Measurements from ENCODE around the gene PRM3. TPM values are rescaled to one million over a fixed set of nuclear protein-coding genes. Genes with fewer than 3 reads are reported as not detected.

PRM3 gene
- total and polyA plus RNA-seq, 12 donors: not detected

DNA sequence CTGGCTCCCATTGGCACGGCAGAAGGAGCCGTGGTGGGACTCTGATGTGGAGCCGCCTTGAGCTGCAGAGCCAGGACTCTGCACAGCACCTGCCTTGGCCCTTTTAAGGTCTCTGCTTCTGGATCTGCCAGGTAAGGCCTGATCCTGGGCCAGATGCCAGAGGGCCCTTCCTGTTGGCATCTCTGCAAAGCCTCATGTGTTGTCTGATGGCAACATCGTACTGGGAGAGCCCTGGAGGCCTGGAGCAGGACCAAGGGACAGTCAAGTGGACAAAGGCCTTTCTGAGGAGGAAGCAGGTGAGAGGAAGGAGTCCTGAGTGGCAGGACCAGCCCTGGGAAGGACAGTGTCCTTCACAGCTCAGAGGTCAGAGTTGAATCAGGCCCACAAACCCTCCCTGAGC is 43.5 kb downstream of the PRM3 start:
- H3K9me3 ChIP-seq (replicated peaks in 1 of 3): no peaks in the 10 kb centered on the region
- no peaks in the 10 kb centered on the region for H3K36me3 ChIP-seq (replicated peaks in 1 of 2)
- no peak overlapping the region for H3K4me3 ChIP-seq
- peak in 1 of 7 donors; percentile 71 for DNase-seq
- 77 to 100% (median 84%) methylated on average over 2 to 4 of the region's 4 CpGs for WGBS, 4 donors
- H3K4me1 ChIP-seq (replicated peaks in 1 of 2): peaks cover 8 to 31% of the 10 kb centered on the region in 2 donors
- no peaks in the 10 kb centered on the region for H3K27me3 ChIP-seq
- intact Hi-C loops (cut with DNase I): loop anchor here in 1 of 2 donors (10.0 kb wide), 1 partner anchor 65 kb away; no protein-coding TSS in a partner anchor
- no peak overlapping the region for H3K27ac ChIP-seq
- TF ChIP-seq, protein P1, sequence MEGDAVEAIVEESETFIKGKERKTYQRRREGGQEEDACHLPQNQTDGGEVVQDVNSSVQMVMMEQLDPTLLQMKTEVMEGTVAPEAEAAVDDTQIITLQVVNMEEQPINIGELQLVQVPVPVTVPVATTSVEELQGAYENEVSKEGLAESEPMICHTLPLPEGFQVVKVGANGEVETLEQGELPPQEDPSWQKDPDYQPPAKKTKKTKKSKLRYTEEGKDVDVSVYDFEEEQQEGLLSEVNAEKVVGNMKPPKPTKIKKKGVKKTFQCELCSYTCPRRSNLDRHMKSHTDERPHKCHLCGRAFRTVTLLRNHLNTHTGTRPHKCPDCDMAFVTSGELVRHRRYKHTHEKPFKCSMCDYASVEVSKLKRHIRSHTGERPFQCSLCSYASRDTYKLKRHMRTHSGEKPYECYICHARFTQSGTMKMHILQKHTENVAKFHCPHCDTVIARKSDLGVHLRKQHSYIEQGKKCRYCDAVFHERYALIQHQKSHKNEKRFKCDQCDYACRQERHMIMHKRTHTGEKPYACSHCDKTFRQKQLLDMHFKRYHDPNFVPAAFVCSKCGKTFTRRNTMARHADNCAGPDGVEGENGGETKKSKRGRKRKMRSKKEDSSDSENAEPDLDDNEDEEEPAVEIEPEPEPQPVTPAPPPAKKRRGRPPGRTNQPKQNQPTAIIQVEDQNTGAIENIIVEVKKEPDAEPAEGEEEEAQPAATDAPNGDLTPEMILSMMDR (IDR thresholded peaks at IDR 0.05): no peak
- no peak for TF ChIP-seq POLR2A (IDR thresholded peaks at IDR 0.05)

DNA sequence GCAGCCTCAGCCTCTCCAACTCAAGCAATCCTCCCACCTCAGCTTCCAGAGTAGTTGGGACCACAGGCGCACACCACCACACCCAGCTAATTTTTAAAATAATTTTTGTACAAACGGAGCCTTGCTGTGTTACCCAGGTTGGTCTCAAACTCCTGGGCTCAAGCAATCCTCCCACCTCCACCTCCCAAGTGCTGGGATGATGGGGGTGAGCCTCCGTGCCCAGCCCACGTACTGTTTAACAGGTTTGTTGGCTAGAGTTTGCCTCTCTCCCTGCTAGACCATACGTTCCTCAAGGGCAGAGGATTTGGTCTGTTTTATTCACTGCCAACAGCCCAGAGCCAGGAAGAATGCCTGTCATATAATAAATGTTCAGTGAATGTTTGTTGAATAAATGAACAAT is 44.0 kb downstream of the PRM3 start:
- WGBS, 4 donors: 74 to 86% (median 81%) methylated on average over 4 to 5 of the region's 5 CpGs
- TF ChIP-seq POLR2A (IDR thresholded peaks at IDR 0.05): no peak
- TF ChIP-seq, protein P1 (IDR thresholded peaks at IDR 0.05): no peak
- intact Hi-C loops (cut with DNase I): loop anchor here in 1 of 2 donors (10.0 kb wide), 1 partner anchor 65 kb away; no protein-coding TSS in a partner anchor
- H3K4me1 ChIP-seq (replicated peaks in 1 of 2): peaks cover 13 to 36% of the 10 kb centered on the region in 2 donors
- no peaks in the 10 kb centered on the region for H3K27me3 ChIP-seq
- H3K36me3 ChIP-seq (replicated peaks in 1 of 2): no peaks in the 10 kb centered on the region
- no peaks in the 10 kb centered on the region for H3K9me3 ChIP-seq (replicated peaks in 1 of 3)
- no peak for DNase-seq
- H3K4me3 ChIP-seq: no peak overlapping the region
- no peak overlapping the region for H3K27ac ChIP-seq

DNA sequence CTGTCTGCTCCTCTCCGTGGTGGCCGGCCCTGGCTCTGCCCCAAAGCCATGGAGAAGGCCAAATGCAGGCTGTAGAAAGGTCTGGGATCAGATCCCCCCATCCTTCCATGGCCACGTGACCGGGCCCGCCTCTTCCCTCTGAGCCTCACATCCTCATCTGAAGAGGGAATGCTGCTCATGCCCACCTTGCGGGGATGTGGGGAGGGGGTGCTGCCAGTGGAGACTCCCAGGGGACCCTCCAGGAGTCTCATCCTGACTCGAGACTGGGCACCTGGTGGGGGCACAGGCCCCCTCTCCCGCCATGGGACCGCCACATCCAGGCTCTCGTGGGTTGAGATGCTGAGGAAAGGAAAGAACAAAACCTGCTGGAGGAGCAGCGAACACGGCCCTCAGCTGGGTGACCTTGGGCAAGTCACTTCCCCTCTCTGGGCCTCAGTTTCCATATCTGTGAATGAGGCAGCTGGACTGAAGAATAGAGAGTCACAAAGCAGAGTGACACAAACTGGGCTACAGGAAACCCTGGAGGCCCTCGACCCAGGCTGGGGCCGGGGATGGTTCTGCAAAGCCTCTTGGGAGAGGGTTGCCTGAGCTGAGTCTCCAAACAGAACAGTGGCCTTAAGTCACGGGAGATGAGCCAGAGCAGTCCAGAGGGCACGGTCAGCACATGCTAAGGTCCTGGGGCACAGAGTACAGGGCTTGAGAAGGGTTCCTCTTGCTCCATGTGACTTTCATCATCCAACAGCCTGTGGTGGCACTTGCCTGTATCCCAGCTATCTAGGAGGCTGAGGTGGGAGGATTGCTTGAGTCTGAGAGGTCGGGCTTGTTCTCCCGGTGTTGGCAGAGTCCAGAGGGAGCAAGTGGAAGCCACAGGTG is 47.5 kb downstream of the PRM3 start:
- intact Hi-C loops (cut with DNase I): loop anchor here in 1 of 2 donors (10.0 kb wide), 1 partner anchor 61 kb away; no protein-coding TSS in a partner anchor
- Histone ChIP-seq H3K4me1 (replicated peaks in 1 of 2) (peaks cover 11 to 25% of the 10 kb centered on the region in 2 donors), H3K27ac (peak overlapping the region in 1 of 5 donors; percentile 84), H3K9me3 (replicated peaks in 1 of 3) (no peaks in the 10 kb centered on the region), H3K36me3 (replicated peaks in 1 of 2) (no peaks in the 10 kb centered on the region), H3K4me3 (no peak overlapping the region), H3K27me3 (no peaks in the 10 kb centered on the region)
- DNase-seq: no peak
- no peak for TF ChIP-seq POLR2A (IDR thresholded peaks at IDR 0.05)
- TF ChIP-seq, protein P1 (IDR thresholded peaks at IDR 0.05): no peak
- WGBS, 4 donors: 74 to 85% (median 81%) methylated on average over 5 to 18 of the region's 18 CpGs

DNA sequence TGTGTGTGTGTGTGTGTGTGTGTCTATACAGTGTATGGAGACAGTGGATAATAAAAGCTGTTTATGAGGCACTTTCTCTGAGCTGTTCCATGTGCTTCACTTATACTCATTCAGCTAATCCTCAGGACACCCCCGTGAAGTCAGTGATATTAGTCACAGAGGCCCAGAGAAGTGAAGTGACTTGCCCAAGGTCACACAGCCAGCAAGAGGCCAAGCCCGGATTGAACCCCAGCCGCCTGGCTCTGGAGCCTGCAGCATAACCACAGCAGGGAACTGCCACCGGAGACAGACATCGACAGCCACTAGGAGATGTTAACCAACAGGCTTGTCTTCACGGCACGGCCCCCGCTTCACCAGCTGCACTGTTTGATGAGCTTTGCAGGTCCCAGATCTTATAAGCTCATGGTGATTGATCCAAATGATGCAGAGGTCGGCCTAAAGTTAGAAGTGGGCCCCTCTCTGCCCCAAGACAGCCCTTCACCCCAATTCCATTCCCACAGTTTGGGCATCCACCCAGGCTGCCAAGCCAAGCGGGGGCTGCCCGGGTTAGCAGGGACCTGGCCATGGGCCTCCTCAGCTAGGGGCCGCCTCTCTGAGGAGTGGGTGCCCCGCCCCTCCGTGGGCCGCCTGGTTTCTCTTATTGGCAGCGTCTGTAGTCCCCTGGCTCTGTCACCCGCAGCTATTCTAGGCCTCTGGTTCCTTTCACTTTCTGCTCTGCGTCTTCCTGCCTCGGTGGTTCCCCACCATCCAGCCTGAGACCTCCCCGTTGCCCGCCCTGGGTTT is 48.3 kb downstream of the PRM3 start:
- no peaks in the 10 kb centered on the region for H3K9me3 ChIP-seq (replicated peaks in 1 of 3)
- no peaks in the 10 kb centered on the region for H3K27me3 ChIP-seq
- H3K4me3 ChIP-seq: no peak overlapping the region
- peak overlapping the region; percentile 16 to 84 (median 51) for H3K27ac ChIP-seq
- H3K4me1 ChIP-seq (replicated peaks in 1 of 2): peaks cover 11 to 31% of the 10 kb centered on the region in 2 donors
- no peak for TF ChIP-seq POLR2A (IDR thresholded peaks at IDR 0.05)
- TF ChIP-seq, protein P1 (IDR thresholded peaks at IDR 0.05): no peak
- 51 to 60% (median 57%) methylated on average over 17 to 21 of the region's 21 CpGs for WGBS, 4 donors
- H3K36me3 ChIP-seq (replicated peaks in 1 of 2): no peaks in the 10 kb centered on the region
- peak in 6 of 7 donors; percentile 34 to 74 (median 50) for DNase-seq
- intact Hi-C loops (cut with DNase I): loop anchor here in 1 of 2 donors (10.0 kb wide), 1 partner anchor 60 kb away; no protein-coding TSS in a partner anchor

Measured in adrenal gland (tissue), 12 donors.